Liver (tissue), 3 donors: ENCODE measurements around the gene NRG4.

Source experiments
- CTCF ChIP-seq: fragments of 150-350 bp; IDR thresholded peaks from 2 replicates; pipeline ENCODE4 v1.5.1; 2017; ENCODE audit warnings: improper control_type of control experiment, low read depth, low read length; ENCODE audit not compliant: missing input control
- FOXA1 ChIP-seq: IDR thresholded peaks from 2 replicates; pipeline ENCODE4 v1.6.1; 2016; ENCODE audit warnings: antibody characterized with exemption
- HNF4G ChIP-seq: IDR thresholded peaks from 2 replicates; pipeline ENCODE4 v1.6.1; 2016; ENCODE audit warnings: antibody characterized with exemption
- MAX ChIP-seq: IDR thresholded peaks from 2 replicates; pipeline ENCODE4 v1.6.1; 2016; ENCODE audit warnings: antibody characterized with exemption
- REST ChIP-seq: IDR thresholded peaks from 2 replicates; pipeline ENCODE4 v1.6.1; 2016; ENCODE audit warnings: antibody characterized with exemption, mild to moderate bottlenecking
- SP1 ChIP-seq: IDR thresholded peaks from 2 replicates; pipeline ENCODE4 v1.6.1; 2018; ENCODE audit warnings: antibody characterized with exemption, mild to moderate bottlenecking
- TAF1 ChIP-seq: conservative IDR thresholded peaks from 2 replicates; pipeline ENCODE4 v1.6.1; 2016; ENCODE audit warnings: antibody characterized with exemption, mild to moderate bottlenecking
- YY1 ChIP-seq: IDR thresholded peaks from 2 replicates; pipeline ENCODE4 v1.6.1; 2016; ENCODE audit warnings: antibody characterized with exemption, mild to moderate bottlenecking
- donor health status: healthy.
- donor health status: healthy.

- TF ChIP-seq MAX (no peak), CTCF (no peak), SP1 (no peak), TAF1 (no peak), HNF4G (no peak), REST (no peak), YY1 (no peak), FOXA1 (no peak)
These were observed 47.3 kb upstream of the NRG4 start, which contains the start of gene TMEM266 for GRCh38 chr15:76059320-76060117.
